Stimulated activated naive CD8-positive, alpha-beta T cell treated with anti-CD3 and anti-CD28 coated beads, Interleukin-15, amount 100 ng/mL, for 72 hours (primary cell): ENCODE data around the gene GSN.

Experiments used
- ATAC-seq: fragments of 150-1000 bp; cut with Tn5 transposase; 2 replicates; pipeline ENCODE4 v1.10.0; 2021; ENCODE audit warnings: mild to moderate bottlenecking, moderate library complexity
- DNase-seq, 2 donors: peaks; one replicate each; pipeline ENCODE4 v3.0.0; 2021 to 2022
- H3K27ac Mint-ChIP-seq, 2 donors: one replicate each; pipeline ENCODE4 v1.8.0; 2022; ENCODE audit warnings: mild to moderate bottlenecking in 2 of 2, mixed read lengths in 2 of 2, moderate library complexity in 2 of 2
- H3K27me3 Mint-ChIP-seq: one replicate; pipeline ENCODE4 v1.8.0; 2022; ENCODE audit warnings: mixed read lengths
- H3K4me1 Mint-ChIP-seq: one replicate; pipeline ENCODE4 v1.8.0; 2022; ENCODE audit warnings: mild to moderate bottlenecking, mixed read lengths
- H3K4me3 Mint-ChIP-seq, 2 donors: one replicate each; pipeline ENCODE4 v1.8.0; 2022; ENCODE audit warnings: mild to moderate bottlenecking in 2 of 2, mixed read lengths in 2 of 2, moderate library complexity in 1 of 2
- H3K9me3 Mint-ChIP-seq, 2 donors: one replicate each; pipeline ENCODE4 v1.8.0; 2022; ENCODE audit warnings: mixed read lengths in 2 of 2

The GSN gene

GRCh38 chr9:121262423-121262822, 5.5 kb upstream of the GSN start:
- no peak for ATAC-seq
- H3K27me3 Mint-ChIP-seq, result peaks cover 6% of the 10 kb centered on the region
- no peaks in the 10 kb centered on the region for H3K9me3 Mint-ChIP-seq
- H3K4me1 Mint-ChIP-seq, result peaks cover 3% of the 10 kb centered on the region
- H3K27ac Mint-ChIP-seq, result no peak overlapping the region
- no peak overlapping the region for H3K4me3 Mint-ChIP-seq
- no peak for DNase-seq

- DNase-seq (no peak), ATAC-seq (no peak)
- Mint-ChIP-seq H3K27ac (no peak overlapping the region), H3K9me3 (no peaks in the 10 kb centered on the region), H3K4me1 (peaks cover 8% of the 10 kb centered on the region), H3K27me3 (peaks cover 11% of the 10 kb centered on the region), H3K4me3 (no peak overlapping the region)
These were observed 5.0 kb upstream of the GSN start for GRCh38 chr9:121262953-121263352.

- Mint-ChIP-seq H3K4me3 (no peak overlapping the region), H3K9me3 (no peaks in the 10 kb centered on the region), H3K27me3 (peaks cover 34% of the 10 kb centered on the region), H3K27ac (no peak overlapping the region), H3K4me1 (peaks cover 29% of the 10 kb centered on the region)
- ATAC-seq, result no peak
- no peak for DNase-seq
These were observed 1.6 kb upstream of the GSN start for GRCh38 chr9:121266356-121266755.

GRCh38 chr9:121266906-121267650, 884 bp upstream of the GSN start:
- ATAC-seq, result no peak
- H3K9me3 Mint-ChIP-seq, result no peaks in the 10 kb centered on the region
- H3K4me1 Mint-ChIP-seq, result peaks cover 29% of the 10 kb centered on the region

GRCh38 chr9:121268598-121268850, 562 bp downstream of the GSN start:
- ATAC-seq (peak; percentile 42), DNase-seq (no peak)
- Mint-ChIP-seq H3K4me3 (peak overlapping the region; percentile 72 to 81), H3K4me1 (peaks cover 29% of the 10 kb centered on the region), H3K27ac (peak overlapping the region; percentile 66 to 71), H3K9me3 (no peaks in the 10 kb centered on the region), H3K27me3 (peaks cover 34% of the 10 kb centered on the region)

More at GRCh38 chr9:121266906-121267650, 884 bp upstream of the GSN start:
- H3K27ac Mint-ChIP-seq, result no peak overlapping the region
- peak overlapping the region; percentile 78 to 86 for H3K4me3 Mint-ChIP-seq
- DNase-seq, result no peak
- peaks cover 34% of the 10 kb centered on the region for H3K27me3 Mint-ChIP-seq

GRCh38 chr9:121268851-121269641, 1.1 kb downstream of the GSN start:
- ATAC-seq, result no peak
- no peak for DNase-seq
- peak overlapping the region; percentile 66 to 71 for H3K27ac Mint-ChIP-seq
- peaks cover 34% of the 10 kb centered on the region for H3K27me3 Mint-ChIP-seq
- no peaks in the 10 kb centered on the region for H3K9me3 Mint-ChIP-seq
- peak overlapping the region; percentile 72 to 81 for H3K4me3 Mint-ChIP-seq
- peaks cover 29% of the 10 kb centered on the region for H3K4me1 Mint-ChIP-seq

- H3K4me1 Mint-ChIP-seq, result peaks cover 29% of the 10 kb centered on the region
- no peaks in the 10 kb centered on the region for H3K9me3 Mint-ChIP-seq
- no peak overlapping the region for H3K4me3 Mint-ChIP-seq
- peak overlapping the region in 1 of 2 donors; percentile 57 for H3K27ac Mint-ChIP-seq
- DNase-seq (no peak), ATAC-seq (no peak)
- H3K27me3 Mint-ChIP-seq, result peaks cover 34% of the 10 kb centered on the region
These were observed 1.8 kb downstream of the GSN start for GRCh38 chr9:121269642-121270254.

- Mint-ChIP-seq H3K9me3 (no peaks in the 10 kb centered on the region), H3K27ac (no peak overlapping the region), H3K4me3 (no peak overlapping the region), H3K4me1 (peaks cover 29% of the 10 kb centered on the region), H3K27me3 (peaks cover 34% of the 10 kb centered on the region)
- ATAC-seq, result no peak
- no peak for DNase-seq
These were observed 3.7 kb downstream of the GSN start for GRCh38 chr9:121271368-121272341.

- ATAC-seq (no peak), DNase-seq (no peak)
- H3K4me3 Mint-ChIP-seq, result no peak overlapping the region
- H3K4me1 Mint-ChIP-seq, result peaks cover 26% of the 10 kb centered on the region
- H3K27me3 Mint-ChIP-seq, result peaks cover 28% of the 10 kb centered on the region
- H3K27ac Mint-ChIP-seq, result no peak overlapping the region
- H3K9me3 Mint-ChIP-seq, result no peaks in the 10 kb centered on the region
These were observed 4.5 kb downstream of the GSN start for GRCh38 chr9:121272401-121272948.

GRCh38 chr9:121273064-121273775, 5.3 kb downstream of the GSN start:
- H3K9me3 Mint-ChIP-seq, result no peaks in the 10 kb centered on the region
- peaks cover 20% of the 10 kb centered on the region for H3K27me3 Mint-ChIP-seq
- no peak for ATAC-seq
- no peak overlapping the region for H3K27ac Mint-ChIP-seq
- peaks cover 20% of the 10 kb centered on the region for H3K4me1 Mint-ChIP-seq
- DNase-seq, result no peak
- no peak overlapping the region for H3K4me3 Mint-ChIP-seq

GRCh38 chr9:121274851-121275250, 6.9 kb downstream of the GSN start:
- H3K27me3 Mint-ChIP-seq, result peaks cover 4% of the 10 kb centered on the region
- no peak overlapping the region for H3K27ac Mint-ChIP-seq
- peaks cover 10% of the 10 kb centered on the region for H3K4me1 Mint-ChIP-seq
- no peak for ATAC-seq
- DNase-seq, result no peak
- H3K4me3 Mint-ChIP-seq, result no peak overlapping the region
- H3K9me3 Mint-ChIP-seq, result no peaks in the 10 kb centered on the region

GRCh38 chr9:121275781-121276658, 8.1 kb downstream of the GSN start:
- Mint-ChIP-seq H3K4me1 (peaks cover 7% of the 10 kb centered on the region), H3K27me3 (no peaks in the 10 kb centered on the region), H3K9me3 (no peaks in the 10 kb centered on the region), H3K27ac (no peak overlapping the region), H3K4me3 (no peak overlapping the region)
- DNase-seq (no peak), ATAC-seq (no peak)

GRCh38 chr9:121277026-121277425, 9.1 kb downstream of the GSN start:
- Mint-ChIP-seq H3K27me3 (no peaks in the 10 kb centered on the region), H3K4me1 (peaks cover 12% of the 10 kb centered on the region), H3K9me3 (no peaks in the 10 kb centered on the region), H3K4me3 (no peak overlapping the region), H3K27ac (no peak overlapping the region)
- ATAC-seq (no peak), DNase-seq (no peak)
